Measurements from ENCODE around the gene IL36G.

IL36G gene

DNA sequence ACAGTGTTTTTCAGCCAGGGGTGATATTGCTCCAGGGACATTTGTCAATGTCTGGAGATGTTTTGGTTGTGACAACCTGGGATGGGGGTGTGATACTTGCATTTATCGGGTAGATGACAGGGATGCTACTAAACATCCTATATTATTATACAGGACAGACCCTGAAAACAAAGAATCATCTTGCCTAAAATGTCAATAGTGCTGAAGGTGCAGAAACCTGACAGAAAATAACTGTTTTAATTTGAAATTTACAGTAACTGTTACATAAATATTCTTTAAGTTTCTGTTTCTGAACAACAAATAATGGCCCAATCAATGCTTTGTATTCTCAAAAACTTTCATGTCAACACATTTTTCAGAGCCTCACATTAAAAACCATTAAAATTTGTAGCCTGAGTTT, 29.4 kb downstream of the IL36G start:
- no peak overlapping the region for H3K4me3 ChIP-seq (ENCODE audit: low read length)
- TF ChIP-seq, protein P1, sequence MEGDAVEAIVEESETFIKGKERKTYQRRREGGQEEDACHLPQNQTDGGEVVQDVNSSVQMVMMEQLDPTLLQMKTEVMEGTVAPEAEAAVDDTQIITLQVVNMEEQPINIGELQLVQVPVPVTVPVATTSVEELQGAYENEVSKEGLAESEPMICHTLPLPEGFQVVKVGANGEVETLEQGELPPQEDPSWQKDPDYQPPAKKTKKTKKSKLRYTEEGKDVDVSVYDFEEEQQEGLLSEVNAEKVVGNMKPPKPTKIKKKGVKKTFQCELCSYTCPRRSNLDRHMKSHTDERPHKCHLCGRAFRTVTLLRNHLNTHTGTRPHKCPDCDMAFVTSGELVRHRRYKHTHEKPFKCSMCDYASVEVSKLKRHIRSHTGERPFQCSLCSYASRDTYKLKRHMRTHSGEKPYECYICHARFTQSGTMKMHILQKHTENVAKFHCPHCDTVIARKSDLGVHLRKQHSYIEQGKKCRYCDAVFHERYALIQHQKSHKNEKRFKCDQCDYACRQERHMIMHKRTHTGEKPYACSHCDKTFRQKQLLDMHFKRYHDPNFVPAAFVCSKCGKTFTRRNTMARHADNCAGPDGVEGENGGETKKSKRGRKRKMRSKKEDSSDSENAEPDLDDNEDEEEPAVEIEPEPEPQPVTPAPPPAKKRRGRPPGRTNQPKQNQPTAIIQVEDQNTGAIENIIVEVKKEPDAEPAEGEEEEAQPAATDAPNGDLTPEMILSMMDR (conservative IDR thresholded peaks at IDR 0.05; ENCODE audit: low read length) = no peak
- DNase-seq (ENCODE audit: low read depth) = no peak

DNA sequence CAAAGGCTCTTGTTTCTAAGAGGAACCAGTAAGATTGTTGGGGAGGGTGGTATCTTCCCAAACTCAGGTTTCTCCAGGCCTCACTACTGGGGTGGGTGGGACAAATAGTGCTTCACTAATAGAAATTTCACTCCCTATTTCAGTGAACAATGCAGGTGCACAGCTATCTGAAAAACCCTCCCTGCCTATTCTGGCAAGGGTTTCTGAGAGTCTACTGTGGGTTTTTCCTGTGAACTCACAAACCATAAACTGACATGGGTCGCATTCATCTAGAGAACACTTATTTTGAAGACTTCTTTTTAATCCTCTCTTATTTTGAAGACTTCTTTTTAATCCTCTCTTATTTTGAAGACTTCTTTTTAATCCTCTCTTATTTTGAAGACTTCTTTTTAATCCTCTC, 31.8 kb downstream of the IL36G start:
- DNase-seq (ENCODE audit: low read depth) = no peak
- no peak overlapping the region for H3K4me3 ChIP-seq (ENCODE audit: low read length)
- TF ChIP-seq, protein P1 (conservative IDR thresholded peaks at IDR 0.05; ENCODE audit: low read length) = no peak

DNA sequence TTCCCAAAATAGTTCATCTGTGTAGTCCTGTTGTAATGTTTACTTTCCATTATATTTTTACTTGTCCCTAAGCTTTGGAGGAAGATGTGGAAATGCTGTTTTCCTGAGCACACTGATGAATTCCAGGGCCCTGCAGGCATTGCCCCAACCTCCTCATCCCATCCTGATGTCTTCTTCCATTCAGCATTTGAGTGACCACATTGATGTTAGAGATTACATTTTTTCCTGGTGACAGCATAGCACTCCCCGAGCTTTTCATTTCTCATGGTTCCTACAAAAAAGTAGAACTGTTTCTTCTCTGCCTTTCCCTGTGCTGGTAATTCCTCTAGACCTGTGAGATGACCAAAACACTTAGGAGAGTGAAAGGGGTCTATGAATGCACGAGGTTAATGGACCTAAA, 32.3 kb downstream of the IL36G start:
- H3K4me3 ChIP-seq (ENCODE audit: low read length) = no peak overlapping the region
- TF ChIP-seq, protein P1 (conservative IDR thresholded peaks at IDR 0.05; ENCODE audit: low read length) = no peak
- peak; percentile 38 for DNase-seq (ENCODE audit: low read depth)

DNA sequence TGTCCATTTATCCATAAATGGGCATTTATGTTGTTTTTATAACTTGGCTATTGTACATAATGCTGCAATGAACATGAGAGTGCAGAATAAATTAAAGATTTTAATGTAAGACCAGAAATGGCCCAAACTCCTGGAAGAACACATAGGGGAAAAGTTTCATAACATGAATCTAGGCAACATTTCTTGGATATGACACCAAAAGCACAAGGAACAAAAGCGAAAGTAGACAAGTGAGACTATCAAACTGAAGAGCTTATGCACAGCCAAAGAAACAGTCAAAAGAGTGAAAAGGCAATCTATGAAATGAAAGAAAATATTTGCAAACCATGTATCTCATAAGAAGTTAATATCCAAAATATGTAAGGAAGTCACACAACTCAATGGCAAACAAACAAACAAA, 33.3 kb downstream of the IL36G start:
- H3K4me3 ChIP-seq (ENCODE audit: low read length) = no peak overlapping the region
- TF ChIP-seq, protein P1 (conservative IDR thresholded peaks at IDR 0.05; ENCODE audit: low read length) = no peak
- no peak for DNase-seq (ENCODE audit: low read depth)

DNA sequence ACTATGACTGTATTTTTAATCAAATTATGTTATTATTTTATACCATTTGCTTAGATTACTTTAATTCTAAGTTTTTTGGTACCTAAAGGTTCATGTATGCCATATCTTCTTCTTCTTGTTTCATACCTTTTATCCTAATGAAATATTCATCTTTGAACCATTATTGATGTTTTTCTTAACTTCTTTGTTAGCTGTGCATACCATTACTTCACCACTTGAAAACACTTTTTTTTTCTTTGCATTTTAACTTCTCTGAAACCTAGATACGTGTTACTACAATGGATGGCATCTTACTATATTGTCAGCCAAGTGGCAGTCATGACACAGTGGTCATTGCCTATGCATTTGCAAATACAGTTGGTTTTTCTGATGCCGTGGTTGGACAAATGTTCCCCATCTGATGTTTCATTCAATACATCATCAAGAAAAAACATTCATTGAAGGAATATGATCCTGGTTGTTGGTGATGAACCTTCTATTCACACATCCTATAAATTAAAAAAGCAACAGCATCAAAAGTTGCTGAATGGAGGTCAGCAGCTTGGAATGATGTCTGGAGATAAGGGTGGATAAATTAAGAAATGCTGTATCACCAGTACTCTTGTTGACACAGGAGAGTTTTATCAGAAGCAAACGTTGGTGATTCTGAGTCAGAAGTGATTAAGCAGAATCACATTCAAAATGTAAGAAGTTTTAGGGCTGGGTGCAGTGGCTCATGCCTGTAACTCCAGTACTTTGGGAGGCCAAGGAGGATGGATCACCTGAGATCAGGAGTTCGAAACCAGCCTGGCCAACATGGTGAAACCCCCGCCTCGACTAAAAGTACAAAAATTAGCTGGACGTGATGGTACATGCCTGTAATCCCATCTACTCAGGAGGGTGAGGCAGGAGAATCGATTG, 34.9 kb downstream of the IL36G start:
- no peak overlapping the region for H3K4me3 ChIP-seq (ENCODE audit: low read length)
- DNase-seq (ENCODE audit: low read depth) = no peak
- TF ChIP-seq, protein P1 (conservative IDR thresholded peaks at IDR 0.05; ENCODE audit: low read length) = no peak

DNA sequence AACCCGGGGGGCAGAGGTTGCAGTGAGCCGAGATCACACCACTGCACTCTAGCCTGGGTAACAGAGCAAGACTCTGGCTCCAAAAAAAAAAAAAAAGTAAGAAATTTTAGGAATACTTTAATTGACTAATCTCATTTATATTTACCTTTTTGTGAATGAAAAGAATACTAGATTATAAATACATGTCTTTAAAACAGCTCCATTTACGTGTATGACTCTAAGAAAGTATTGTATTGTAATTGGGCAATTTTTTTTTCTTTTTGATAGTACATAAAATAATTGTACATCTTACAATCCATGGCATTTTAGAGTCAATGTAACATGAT, 35.5 kb downstream of the IL36G start:
- TF ChIP-seq, protein P1 (conservative IDR thresholded peaks at IDR 0.05; ENCODE audit: low read length) = no peak
- DNase-seq (ENCODE audit: low read depth) = no peak
- H3K4me3 ChIP-seq (ENCODE audit: low read length) = no peak overlapping the region

DNA sequence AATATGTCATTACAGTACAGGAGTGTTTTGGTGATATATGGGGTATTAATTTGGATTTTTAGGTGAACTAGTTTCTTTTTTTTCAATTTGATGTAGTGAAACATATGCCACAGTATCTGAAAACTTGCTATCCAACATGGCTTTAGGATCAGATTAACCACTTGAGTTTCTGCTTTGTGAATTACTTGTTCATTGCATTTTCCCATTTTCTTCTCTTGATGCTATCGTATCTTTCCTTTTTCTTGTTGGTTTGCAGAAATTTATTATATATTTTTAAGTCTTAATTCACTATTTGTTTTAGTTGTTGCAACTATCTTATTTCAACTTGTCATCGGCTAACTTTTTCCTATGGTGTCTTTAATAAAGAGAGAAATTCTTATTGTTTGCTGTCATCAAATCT, 36.3 kb downstream of the IL36G start:
- no peak overlapping the region for H3K4me3 ChIP-seq (ENCODE audit: low read length)
- TF ChIP-seq, protein P1 (conservative IDR thresholded peaks at IDR 0.05; ENCODE audit: low read length) = no peak
- no peak for DNase-seq (ENCODE audit: low read depth)

All from AG10803 (cell line).